ENCODE data around the gene SGMS1. TPM values are rescaled to one million over a fixed set of nuclear protein-coding genes. Genes with fewer than 3 reads are reported as not detected.

The SGMS1 gene
- total RNA-seq, 1 donor from 2014 or later, result 9.2 TPM

DNA sequence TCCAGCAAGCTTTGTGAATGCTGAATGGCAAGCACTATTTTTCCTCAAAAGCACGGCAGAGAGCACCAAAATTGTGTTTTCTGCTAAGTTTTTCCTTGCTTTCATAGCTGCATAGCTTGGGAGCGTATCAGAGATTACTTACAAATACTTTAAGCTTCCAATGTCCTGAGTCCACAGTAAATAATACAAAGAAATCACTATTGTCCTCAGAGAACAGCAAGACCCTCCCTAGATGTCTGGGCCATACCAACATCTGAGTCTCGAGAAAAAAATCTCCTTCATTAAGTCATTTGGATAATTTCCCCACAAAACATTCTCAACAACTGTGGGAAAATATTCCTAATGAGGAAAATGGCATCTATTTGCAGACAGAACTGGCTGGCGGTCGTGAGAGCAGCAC lies 41.7 kb downstream of the SGMS1 start:
- no peak overlapping the region for H3K4me2 ChIP-seq
- Mint-ChIP-seq H3K9me3 (no peaks in the 10 kb centered on the region), H3K36me3 (peaks cover 10% of the 10 kb centered on the region), H3K4me3 (no peak overlapping the region), H3K4me1 (peaks cover 9% of the 10 kb centered on the region), H3K27me3 (ENCODE audit: insufficient read depth, low read depth) (peaks cover 6% of the 10 kb centered on the region), H3K27ac (no peak overlapping the region)
- H3K9me3 ChIP-seq (ENCODE audit: low read depth), result no peaks in the 10 kb centered on the region
- H3K4me3 ChIP-seq, result no peak overlapping the region
- H3K79me2 ChIP-seq (ENCODE audit: low read depth), result no peaks in the 10 kb centered on the region
- H3K27ac ChIP-seq, result no peak overlapping the region
- no peak overlapping the region for H3K9ac ChIP-seq
- H3K36me3 ChIP-seq, result no peaks in the 10 kb centered on the region
- H2AFZ ChIP-seq (replicated peaks), result no peak overlapping the region
- TF ChIP-seq EZH2 (IDR thresholded peaks at IDR 0.05) (no peak), EZH2phosphoT487 (IDR thresholded peaks at IDR 0.05) (no peak)
- TF ChIP-seq, protein P1, sequence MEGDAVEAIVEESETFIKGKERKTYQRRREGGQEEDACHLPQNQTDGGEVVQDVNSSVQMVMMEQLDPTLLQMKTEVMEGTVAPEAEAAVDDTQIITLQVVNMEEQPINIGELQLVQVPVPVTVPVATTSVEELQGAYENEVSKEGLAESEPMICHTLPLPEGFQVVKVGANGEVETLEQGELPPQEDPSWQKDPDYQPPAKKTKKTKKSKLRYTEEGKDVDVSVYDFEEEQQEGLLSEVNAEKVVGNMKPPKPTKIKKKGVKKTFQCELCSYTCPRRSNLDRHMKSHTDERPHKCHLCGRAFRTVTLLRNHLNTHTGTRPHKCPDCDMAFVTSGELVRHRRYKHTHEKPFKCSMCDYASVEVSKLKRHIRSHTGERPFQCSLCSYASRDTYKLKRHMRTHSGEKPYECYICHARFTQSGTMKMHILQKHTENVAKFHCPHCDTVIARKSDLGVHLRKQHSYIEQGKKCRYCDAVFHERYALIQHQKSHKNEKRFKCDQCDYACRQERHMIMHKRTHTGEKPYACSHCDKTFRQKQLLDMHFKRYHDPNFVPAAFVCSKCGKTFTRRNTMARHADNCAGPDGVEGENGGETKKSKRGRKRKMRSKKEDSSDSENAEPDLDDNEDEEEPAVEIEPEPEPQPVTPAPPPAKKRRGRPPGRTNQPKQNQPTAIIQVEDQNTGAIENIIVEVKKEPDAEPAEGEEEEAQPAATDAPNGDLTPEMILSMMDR (IDR thresholded peaks at IDR 0.05), result no peak
- DNase-seq (ENCODE audit: low spot score), result no peak
- no peaks in the 10 kb centered on the region for H3K27me3 ChIP-seq
- H3K4me1 ChIP-seq, result peaks cover 12% of the 10 kb centered on the region
- H4K20me1 ChIP-seq (ENCODE audit: low read depth), result peaks cover 5% of the 10 kb centered on the region
- no peaks in the 10 kb centered on the region for H3F3A ChIP-seq (ENCODE audit: low read depth)

DNA sequence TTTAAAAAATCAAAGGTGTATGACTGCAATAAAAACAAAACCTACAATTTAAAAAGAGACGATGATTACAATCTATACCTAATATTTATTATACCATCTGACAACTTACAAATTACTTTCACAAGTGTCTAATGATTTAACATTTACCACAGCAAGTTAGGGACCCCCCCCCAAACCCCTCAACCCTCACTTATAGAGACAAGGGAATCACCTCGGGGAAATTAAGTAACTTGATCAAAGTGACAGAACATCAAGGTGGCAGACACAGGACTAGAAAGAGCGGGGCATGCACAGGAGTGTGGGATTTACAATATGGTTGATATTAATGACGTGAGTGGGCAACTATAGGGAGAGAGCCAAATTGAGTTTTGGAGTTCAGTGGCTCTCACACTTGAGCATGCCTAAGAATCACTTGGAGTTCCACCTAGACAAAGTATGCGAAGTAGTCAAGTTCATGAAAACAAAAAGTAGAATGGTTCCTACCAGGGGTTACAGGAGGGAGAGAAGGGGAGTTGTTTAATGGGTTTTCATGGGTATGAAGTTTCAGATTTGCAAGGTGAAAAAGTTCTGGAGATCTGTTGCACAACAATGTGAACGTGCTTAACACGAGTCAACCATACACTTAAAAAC lies 43.4 kb downstream of the SGMS1 start:
- no peaks in the 10 kb centered on the region for H3K9me3 Mint-ChIP-seq
- Histone ChIP-seq H3K9ac (no peak overlapping the region), H3K79me2 (ENCODE audit: low read depth) (no peaks in the 10 kb centered on the region), H3K27ac (no peak overlapping the region), H3K4me3 (no peak overlapping the region), H3K27me3 (no peaks in the 10 kb centered on the region), H3K4me1 (peaks cover 12% of the 10 kb centered on the region), H3F3A (ENCODE audit: low read depth) (no peaks in the 10 kb centered on the region), H3K4me2 (no peak overlapping the region), H3K36me3 (no peaks in the 10 kb centered on the region), H2AFZ (replicated peaks) (no peak overlapping the region), H4K20me1 (ENCODE audit: low read depth) (peaks cover 5% of the 10 kb centered on the region), H3K9me3 (ENCODE audit: low read depth) (no peaks in the 10 kb centered on the region)
- TF ChIP-seq EZH2 (IDR thresholded peaks at IDR 0.05), result no peak
- TF ChIP-seq, protein P1 (IDR thresholded peaks at IDR 0.05), result no peak
- no peak for TF ChIP-seq EZH2phosphoT487 (IDR thresholded peaks at IDR 0.05)
- peaks cover 8% of the 10 kb centered on the region for H3K27me3 Mint-ChIP-seq (ENCODE audit: insufficient read depth, low read depth)
- H3K4me1 Mint-ChIP-seq, result peaks cover 13% of the 10 kb centered on the region
- peaks cover 3% of the 10 kb centered on the region for H3K36me3 Mint-ChIP-seq
- H3K4me3 Mint-ChIP-seq, result no peak overlapping the region
- H3K27ac Mint-ChIP-seq, result no peak overlapping the region
- no peak for DNase-seq (ENCODE audit: low spot score)

DNA sequence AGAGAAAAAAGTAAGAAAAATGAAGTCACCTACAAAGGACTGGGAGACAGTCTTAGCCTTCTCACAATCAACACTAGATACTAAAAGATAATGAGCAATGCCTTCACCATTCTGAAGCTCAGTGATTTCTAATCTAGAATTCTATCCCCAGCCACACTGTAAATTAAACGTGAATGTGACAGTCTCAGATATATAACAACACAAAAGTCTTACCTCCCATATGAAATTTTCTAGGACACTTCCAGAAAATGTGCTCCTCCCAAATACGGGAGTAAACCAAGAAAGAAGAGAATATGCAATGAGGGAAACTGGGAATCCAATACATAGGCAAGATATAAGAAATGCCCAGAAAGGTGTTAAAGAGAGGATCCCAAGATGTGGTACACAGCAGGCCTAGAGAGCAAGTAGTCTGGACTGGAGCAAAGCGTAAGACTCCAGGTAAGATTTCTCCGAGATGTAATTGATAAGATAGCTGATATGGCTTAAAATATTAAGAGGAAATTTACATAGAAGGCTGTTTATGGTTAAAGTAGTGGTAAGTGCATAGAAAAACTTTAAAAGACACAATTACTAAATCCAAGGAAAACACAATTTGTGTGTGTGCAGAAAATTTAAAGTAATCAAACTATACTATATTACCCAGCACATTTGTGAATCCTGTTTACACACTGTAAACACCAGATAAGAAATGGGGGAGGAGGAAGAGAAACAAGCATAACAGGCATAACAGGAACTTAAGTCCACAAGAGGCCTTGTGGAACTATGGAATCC lies 44.1 kb downstream of the SGMS1 start:
- Histone ChIP-seq H3K9me3 (ENCODE audit: low read depth) (no peaks in the 10 kb centered on the region), H3F3A (ENCODE audit: low read depth) (no peaks in the 10 kb centered on the region), H2AFZ (replicated peaks) (no peak overlapping the region), H3K27ac (no peak overlapping the region), H3K27me3 (no peaks in the 10 kb centered on the region), H3K4me2 (no peak overlapping the region), H4K20me1 (ENCODE audit: low read depth) (peaks cover 5% of the 10 kb centered on the region), H3K36me3 (no peaks in the 10 kb centered on the region), H3K9ac (no peak overlapping the region), H3K4me3 (no peak overlapping the region), H3K79me2 (ENCODE audit: low read depth) (no peaks in the 10 kb centered on the region), H3K4me1 (peaks cover 12% of the 10 kb centered on the region)
- H3K36me3 Mint-ChIP-seq, result peaks cover 3% of the 10 kb centered on the region
- no peaks in the 10 kb centered on the region for H3K9me3 Mint-ChIP-seq
- no peak for DNase-seq (ENCODE audit: low spot score)
- H3K4me3 Mint-ChIP-seq, result no peak overlapping the region
- TF ChIP-seq EZH2 (IDR thresholded peaks at IDR 0.05) (no peak), EZH2phosphoT487 (IDR thresholded peaks at IDR 0.05) (no peak)
- TF ChIP-seq, protein P1 (IDR thresholded peaks at IDR 0.05), result no peak
- peaks cover 13% of the 10 kb centered on the region for H3K4me1 Mint-ChIP-seq
- no peak overlapping the region for H3K27ac Mint-ChIP-seq
- peaks cover 8% of the 10 kb centered on the region for H3K27me3 Mint-ChIP-seq (ENCODE audit: insufficient read depth, low read depth)

All from neural progenitor cell (in vitro differentiated cells).